HG03457 (cell line): ENCODE data around the gene BRD4.

ENCODE experiments used
- ATAC-seq: cut with Tn5 transposase; IDR thresholded peaks from one replicate; pipeline ENCODE4 v1.9.1; 2021; ENCODE audit warnings: moderate number of reproducible peaks; ENCODE audit not compliant: unreplicated experiment

Gene BRD4

GRCh38 chr19:15197275-15197941 is 134.9 kb downstream of the BRD4 start:
- ATAC-seq, result no peak

- no peak for ATAC-seq
Observed at GRCh38 chr19:15196360-15197005, 135.9 kb downstream of the BRD4 start.

- no peak for ATAC-seq
Observed at GRCh38 chr19:15195371-15196334, 136.7 kb downstream of the BRD4 start.

GRCh38 chr19:15194938-15195337 is 137.4 kb downstream of the BRD4 start:
- ATAC-seq, result no peak

DNA sequence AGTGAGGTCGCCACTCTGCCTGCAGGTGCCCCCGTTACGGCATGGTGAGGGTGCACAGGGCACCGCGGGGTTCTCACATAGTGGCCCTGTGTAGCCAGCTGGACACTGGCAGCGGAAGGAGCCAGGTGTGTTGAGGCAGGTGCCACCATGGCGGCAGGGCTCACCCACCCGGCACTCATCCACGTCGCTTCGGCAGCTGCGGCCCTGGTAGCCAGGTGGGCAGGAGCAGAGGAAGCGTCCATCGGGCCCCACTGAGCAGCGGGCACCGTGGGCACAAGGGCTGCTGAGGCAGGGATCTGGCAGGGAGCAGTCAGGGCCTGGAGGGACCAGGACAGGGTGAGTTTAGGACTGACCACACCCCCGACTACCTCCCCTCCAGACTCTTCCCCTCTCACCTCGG is 140.4 kb downstream of the BRD4 start:
- no peak for ATAC-seq

DNA sequence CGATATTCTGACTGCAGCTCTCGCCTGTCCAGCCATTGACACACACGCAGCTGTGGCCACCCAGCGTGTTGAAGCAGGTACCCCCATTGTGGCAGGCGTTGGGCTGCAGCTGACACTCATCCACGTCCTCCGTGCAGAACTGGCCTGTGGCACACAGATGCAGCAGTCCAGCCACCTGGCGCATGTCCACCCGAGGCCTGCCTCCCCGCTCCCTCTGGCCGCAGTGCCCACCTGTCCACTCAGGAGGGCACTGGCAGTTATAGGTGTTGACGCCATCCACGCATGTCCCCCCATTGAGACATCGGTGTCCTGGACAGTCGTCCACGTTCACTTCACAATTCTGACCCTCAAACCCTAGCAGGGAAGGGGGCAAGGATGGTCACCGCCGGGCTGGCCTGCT is 140.8 kb downstream of the BRD4 start:
- no peak for ATAC-seq

- ATAC-seq, result no peak
Observed at GRCh38 chr19:15188851-15189250, 143.5 kb downstream of the BRD4 start.

DNA sequence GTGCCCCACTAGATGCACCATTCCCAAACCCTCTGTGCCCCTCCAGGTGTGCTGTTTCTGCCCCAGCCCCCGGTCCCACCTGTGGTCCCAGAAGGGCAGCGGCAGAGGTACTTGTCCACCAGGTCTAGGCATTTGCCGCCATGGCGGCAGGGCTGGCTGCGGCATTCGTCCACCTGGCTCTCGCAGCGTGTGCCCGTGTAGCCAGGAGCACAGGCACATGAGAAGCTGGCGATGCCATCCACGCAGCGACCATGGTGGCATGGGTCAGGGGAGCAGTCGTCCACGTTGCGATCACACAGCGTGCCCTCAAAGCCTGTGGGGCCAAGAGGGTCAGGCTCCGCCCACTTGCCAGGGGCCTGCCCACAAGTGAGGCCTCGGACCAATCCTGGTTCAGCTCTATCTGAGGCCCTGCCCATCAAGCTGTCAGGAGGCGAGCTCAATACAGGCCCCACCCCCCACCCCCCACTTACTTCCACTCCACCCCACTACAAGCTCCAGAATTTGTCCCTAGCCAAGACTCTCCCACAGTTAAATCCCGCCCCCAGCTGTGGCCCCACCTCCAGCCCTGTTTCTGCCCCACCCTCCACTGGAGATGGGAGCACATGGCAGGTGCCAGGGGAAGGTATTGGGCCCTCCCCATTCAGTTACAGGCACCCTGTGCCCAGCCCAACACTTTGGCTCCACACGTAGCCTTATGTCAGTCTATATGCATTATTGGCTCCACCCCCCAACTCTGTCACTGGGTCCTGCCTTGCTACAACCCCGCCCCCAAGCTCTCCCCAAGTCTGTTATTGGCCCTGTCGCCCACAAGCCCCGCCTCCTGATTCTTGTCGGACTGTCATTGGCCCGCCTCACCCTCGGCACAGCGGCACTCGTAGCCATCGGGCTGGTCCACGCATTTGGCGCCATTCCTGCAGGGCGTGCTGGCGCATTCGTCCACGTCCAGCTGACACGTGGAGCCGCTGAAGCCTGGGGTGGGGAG is 145.0 kb downstream of the BRD4 start:
- no peak for ATAC-seq
